GM19397 (cell line): ENCODE results near the gene ELP5.

ENCODE experiments used
- ATAC-seq: cut with Tn5 transposase; IDR thresholded peaks from one replicate; pipeline ENCODE4 v1.9.1; 2021; ENCODE audit warnings: mild to moderate bottlenecking, moderate library complexity; ENCODE audit not compliant: unreplicated experiment

ELP5 gene

DNA sequence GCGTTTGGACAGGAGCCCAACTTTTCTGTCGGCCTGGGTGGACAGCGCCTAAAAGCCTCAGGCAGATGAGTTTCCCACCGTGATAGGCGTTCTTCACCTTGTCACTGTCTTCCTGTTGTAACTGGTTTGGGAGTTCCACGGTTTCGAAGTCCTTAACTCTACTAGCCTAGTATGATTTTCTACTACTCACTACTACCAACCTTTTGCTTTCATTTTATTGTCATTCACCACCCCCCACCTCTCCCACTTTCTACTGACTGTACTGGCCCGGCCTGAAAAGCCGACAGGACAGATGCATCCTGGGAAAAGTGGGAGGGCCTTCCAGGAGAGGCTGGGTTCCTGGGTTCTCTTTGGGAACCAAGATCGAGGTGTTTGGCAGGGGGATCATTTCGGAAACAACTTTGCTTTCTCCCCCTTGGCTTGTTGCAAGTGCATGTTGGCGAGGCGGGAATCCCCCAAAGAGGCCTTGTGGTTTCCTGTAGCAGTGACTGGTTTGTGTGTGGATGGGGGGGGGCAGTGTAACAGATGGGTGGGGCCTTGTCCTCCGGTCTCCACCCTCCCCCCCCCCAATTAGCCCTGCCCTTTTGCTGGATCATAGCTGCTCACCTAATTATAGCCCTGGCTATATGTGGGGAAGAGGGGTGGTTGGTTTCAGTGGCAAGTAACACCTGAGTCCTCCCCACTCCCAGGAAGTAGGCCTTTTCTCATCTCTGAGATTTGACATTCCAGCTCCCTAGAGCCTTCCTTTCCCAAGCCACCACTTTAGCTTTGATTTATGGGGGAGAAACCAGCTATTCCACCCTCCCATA is 56.8 kb downstream of the ELP5 start:
- ATAC-seq: no peak
